Smooth muscle cell of the umbilical artery (primary cell): ENCODE data around the gene TBC1D2B. TPM values are rescaled to one million over a fixed set of nuclear protein-coding genes. Genes with fewer than 3 reads are reported as not detected.

Experiments used
- total RNA-seq: library from RNA; depleted of rRNA; stranded (reverse); fragments of >200 nt; gene quantifications from 2 replicates; pipeline ENCODE4 v1.2.3, GENCODE V29; 2014

TBC1D2B gene
- total RNA-seq = 40.1 and 69.3 TPM in 2 replicates

DNA sequence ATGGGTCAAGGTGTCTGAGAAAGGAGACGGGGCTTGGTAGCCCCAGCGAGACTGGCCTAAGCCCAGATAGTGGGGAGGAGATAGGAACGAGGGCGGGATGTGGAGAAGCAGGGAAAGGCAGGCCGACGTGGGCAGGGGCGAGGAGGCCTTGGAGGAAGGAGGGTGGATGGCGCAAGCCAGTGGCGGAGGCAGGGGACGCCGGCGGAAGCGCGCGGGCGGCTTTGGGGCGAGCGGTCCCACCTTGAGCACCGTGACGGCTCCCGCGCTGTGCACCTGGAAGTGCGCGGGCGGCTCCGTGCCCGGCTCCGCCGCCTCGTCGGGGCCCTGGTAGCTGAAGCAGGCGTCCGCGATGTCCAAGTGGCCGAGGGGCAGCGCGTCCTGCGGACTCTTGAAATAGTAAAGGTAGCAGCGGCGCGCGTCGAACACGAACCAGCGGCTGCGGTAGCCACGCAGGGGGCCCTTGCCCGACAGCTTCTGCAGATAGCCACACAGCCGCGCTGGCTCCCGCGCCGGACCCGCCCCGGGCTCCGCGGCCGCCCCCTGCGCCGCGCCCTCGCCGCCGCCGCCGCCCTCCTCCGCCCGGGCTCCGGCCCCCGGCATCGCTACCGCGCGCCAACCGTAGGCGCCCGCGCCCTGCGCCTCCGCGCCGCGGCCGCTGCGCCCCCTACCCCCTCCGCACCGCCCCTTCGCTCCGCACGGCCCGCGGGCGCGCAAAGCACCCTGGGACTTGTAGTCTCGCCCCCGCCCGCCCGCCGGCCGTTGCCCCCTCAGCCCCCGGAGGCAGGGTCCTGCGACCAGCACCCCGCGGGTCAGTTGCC, at the start of gene TBC1D2B:
TSS of gene TBC1D2B (minus strand) at position 659 of the 818 bp plus-strand sequence. CDS start at position 600, 59 bp downstream.

DNA sequence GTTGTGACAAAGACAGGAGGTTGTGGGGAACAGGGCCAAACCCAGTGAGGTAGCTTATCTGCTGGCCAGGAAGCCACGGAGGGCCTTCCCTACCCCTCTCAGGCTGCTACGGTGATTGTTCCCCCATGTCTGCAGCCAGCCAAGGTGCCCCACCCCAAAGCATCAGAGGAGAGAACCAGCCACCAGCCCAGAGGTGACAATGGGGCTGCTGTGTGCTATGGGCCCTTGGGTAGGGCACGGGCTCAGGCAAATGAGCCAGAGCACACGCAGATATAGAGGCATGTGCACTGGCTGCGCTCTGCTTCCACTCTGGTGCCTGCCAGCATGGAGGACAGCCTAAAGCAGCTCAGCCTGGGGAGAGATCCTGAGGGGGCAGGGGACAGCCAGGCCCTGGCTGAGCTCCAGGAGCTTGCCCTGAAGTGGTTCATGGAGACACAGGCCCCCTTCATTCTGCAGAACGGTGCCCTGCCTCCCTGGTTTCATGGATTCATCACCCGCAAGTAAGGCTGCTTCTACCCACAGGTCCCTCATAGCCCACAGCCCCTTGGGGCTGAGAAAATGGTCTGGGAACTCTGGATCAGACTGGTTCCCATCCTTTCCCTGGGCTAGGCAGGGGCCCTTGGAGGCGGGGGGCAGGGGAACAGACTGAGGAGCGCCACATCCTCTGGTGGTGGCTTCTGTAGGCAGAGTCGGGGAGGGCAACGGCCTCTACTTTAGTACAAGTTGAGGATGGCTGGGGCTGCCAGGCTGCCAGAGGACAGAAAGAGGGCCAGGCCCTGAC, 14.9 kb upstream of the TBC1D2B start, which contains the start of gene SH2D7:
TSS of gene SH2D7 (plus strand) at position 301 of the 781 bp plus-strand sequence. CDS start at position 325, 24 bp downstream.

Other genes starting within 250 kb of the TBC1D2B start
- gene SH2D7, start 14.8 kb upstream of the TBC1D2B start, total RNA-seq = not detected in 2 replicates
- 2.4 and 4.5 TPM in 2 replicates for gene CIB2, start 53.7 kb upstream of the TBC1D2B start, total RNA-seq
- 33.6 and 54.9 TPM in 2 replicates for gene IDH3A, start 71.7 kb upstream of the TBC1D2B start, total RNA-seq
- 0.05 TPM in 1 of 2 replicates, not detected in the other for gene ACSBG1, start 156.9 kb upstream of the TBC1D2B start, total RNA-seq
- 2.7 and 3.0 TPM in 2 replicates for gene DNAJA4, start 186.9 kb upstream of the TBC1D2B start, total RNA-seq
- 56.1 and 91.8 TPM in 2 replicates for gene SKIC8, start 221.9 kb upstream of the TBC1D2B start, total RNA-seq